ENCODE results near the gene ZNF267.
"Not testable (repeated sequence)": the region's sequence is repeated elsewhere in the genome, so short reads cannot be mapped to it uniquely, and the experiment has no call there.

Gene ZNF267

DNA sequence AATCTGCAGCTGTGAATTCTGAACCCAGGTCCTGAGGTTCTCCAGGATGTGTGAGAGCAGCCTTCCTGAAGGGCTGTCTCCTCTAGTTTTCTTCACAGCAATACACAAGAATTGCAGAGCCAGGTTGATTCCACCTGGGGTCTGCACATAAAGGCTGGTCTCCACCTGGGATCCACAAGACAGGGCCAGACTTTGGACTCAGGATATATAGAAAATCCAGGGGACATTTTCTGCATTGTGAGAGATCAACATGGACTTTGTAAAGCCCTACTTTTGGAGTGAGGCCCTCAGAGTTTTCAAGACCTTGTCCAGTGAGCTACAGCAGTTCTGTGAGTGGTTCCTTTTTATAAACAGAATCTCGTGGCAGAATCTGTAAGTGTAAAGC, 6.3 kb downstream of the ZNF267 start:
- no peak for DNase-seq (ENCODE audit: low read depth in 2 of 2)

DNA sequence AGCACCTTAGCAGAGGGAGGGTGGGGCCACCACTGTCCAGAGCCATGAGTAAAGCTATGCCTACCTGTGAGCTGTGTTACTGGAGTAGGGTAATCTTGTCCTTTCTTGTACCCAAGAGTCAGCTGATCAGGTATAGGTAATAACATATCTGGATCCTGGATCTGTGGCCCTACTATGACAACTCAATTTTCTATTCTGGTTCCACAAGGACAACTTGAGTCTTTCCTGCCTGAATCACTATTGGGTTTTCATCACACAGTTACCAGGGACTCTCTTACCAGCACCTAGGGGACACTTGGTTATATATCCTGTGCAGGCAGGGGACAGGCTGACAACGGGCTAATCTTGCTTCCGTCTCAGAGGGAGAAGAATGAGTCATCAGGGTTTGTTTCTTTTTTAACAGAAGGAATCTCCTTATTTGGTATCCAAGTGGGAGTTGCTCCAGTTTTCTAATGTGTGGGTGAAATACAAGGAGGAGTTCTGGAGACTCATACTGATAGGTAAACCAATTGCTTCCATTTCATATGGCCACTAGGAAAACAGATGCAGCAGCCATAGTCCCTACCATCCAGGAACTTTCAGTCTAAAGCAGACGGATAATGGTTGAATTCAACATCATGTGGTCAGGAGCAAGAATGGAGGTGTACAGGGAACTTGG, 6.8 kb downstream of the ZNF267 start:
- DNase-seq (ENCODE audit: low read depth in 2 of 2): peak in 1 of 2 donors; percentile 23

DNA sequence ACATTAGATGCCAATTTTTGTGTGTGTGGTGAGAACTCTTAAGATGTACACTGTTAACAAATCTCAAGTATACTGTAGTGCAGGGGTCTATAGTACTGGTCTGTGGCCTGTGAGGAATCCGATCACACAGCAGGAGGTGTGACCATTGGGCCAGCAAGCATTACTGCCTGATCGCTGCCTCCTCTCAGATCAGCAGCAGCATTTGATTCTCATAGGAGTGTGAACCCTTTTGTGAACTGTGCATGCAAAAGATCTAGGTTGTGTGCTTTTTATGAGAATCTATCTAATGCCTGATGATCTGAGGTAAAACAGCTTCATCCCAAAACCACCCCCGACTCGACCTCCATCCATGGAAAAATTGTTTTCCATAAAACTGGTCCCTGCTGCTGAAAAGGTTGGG, 12.6 kb downstream of the ZNF267 start:
- no peak for DNase-seq (ENCODE audit: low read depth in 2 of 2)

DNA sequence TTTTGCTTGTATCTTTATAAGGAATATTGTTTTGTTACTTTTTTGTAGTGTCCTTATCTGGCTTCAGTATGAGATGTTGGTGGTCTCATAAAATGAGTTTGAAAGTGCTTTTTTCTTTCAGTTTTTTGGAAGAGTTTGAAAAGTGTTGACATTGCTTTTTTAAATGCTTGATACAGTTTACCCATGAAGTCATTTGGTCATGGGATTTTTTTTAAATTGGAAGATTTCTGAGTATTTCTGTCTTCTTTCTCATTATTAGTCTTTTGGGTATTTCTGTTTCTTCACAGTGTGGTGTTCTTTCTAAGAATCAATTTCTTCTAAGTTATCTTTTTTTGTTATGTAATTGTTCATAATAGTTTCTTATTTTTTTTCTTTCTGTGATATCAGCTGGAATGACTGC, 15.1 kb downstream of the ZNF267 start:
- DNase-seq (ENCODE audit: low read depth in 2 of 2): no peak

DNA sequence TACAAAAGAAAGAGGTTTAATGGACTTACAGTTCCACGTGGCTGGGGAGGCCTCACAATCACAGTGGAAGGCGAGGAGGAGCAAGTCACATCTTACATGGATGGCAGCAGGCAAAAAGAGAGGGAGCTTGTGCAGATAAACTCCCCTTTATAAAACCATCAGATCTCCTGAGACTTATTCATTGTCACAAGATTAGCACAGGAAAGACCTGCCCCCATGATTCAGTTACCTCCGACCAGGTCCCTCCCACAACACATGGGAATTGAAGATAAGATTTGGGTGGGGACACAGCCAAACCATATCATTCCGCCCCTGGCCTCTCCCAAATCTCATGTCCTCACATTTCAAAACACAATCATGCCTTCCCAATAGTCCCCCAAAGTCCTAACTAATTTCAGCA, 18.5 kb downstream of the ZNF267 start:
- DNase-seq (ENCODE audit: low read depth in 2 of 2): not testable (repeated sequence)

DNA sequence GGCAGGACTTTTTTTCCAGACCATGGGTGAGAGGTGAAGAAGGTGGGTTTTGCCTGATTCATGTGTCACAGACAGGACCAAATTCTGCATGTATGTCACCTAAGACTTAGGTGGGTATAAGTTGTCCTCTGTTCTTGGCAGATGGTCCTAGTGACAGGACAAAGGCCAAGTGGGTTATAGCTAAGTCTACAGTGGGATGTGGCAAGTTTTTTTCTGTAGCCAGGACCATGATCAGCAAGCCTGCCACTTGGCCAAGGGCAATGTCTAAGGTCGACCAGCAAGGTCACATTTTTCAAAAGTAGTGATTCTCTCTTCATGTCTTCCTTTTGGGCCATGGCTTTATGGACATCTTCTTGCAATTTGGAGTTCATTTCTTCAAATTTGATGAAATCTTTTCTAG, 20.2 kb downstream of the ZNF267 start:
- no peak for DNase-seq (ENCODE audit: low read depth in 2 of 2)

DNA sequence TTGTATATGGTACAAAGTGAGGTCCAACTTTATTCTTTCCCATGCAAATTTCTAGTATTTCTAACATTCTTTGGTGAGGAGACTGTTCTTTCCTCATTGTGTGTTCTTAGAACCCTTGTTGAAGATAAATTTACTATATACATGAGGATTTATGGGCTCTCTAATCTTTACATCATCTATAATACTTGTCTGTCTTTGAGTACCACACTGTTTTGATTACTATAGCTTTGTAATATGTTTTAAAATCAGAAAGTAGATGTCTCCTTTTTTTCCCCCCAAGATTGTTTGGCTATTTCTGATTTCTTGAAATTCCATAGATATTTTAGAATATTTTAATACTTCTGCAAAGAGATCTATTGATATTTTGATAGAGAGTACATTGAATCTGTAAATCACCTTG, 23.7 kb downstream of the ZNF267 start:
- no peak for DNase-seq (ENCODE audit: low read depth in 2 of 2)

DNA sequence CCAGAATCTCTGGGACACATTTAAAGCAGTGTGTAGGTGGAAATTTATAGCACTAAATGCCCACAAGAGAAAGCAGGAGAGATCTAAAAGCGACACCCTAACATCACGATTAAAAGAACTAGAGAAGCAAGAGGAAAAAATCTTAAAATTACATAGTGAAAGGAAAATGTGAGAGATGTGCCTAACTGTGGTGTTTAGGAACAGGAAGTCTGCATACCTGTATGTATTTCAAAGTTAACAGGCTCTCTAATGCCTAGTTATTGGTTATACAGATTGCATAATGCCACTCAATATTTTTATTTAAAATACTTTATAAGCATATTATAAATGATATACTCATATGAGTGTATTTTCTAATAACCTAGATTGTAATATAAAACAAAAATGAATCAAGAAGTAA, 25.9 kb downstream of the ZNF267 start:
- no peak for DNase-seq (ENCODE audit: low read depth in 2 of 2)

DNA sequence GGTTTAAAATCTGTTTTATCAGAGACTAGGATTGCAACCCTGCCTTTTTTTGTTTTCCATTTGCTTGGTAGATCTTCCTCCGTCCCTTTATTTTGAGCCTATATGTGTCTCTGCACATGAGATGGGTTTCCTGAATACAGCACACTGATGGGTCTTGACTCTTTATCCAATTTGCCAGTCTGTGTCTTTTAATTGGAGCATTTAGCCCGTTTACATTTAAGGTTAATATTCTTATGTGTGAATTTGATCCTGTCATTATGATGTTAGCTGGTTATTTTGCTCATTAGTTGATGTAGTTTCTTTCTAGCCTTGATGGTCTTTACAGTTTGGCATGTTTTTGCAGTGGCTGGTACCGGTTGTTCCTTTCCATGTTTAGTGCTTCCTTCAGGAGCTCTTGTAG, 31.0 kb downstream of the ZNF267 start:
- not testable (repeated sequence) for DNase-seq (ENCODE audit: low read depth in 2 of 2)

DNA sequence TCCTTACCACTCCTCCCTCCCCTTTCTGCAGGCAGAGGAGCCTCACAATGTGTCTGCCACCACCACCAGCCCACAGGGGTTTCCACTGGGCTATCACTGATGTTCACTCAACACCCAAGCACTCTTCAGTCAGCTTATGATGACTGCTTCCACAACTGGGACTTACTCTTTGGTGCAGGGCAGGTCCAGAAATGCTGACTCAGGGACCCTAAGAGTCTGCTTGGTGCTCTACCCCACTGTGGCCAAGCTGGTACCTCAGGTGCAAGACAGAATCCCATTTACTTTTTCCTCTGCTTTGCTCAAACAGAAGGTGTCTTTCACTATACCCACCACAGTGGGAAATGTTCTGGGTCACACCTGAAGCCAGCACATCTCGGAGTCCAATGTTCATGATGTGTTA, 40.1 kb downstream of the ZNF267 start:
- DNase-seq (ENCODE audit: low read depth in 2 of 2): no peak

DNA sequence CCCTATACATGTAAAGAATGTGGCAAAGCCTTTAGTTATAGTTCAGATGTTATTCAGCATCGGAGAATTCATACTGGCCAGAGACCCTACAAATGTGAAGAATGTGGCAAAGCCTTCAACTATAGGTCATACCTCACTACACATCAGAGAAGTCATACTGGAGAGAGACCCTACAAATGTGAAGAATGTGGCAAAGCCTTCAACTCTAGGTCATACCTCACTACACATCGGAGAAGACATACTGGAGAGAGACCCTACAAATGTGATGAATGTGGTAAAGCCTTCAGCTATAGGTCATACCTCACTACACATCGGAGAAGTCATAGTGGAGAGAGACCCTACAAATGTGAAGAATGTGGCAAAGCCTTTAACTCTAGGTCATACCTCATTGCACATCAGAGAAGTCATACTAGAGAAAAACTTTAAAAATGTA, 42.5 kb downstream of the ZNF267 start:
- no peak for DNase-seq (ENCODE audit: low read depth in 2 of 2)

DNA sequence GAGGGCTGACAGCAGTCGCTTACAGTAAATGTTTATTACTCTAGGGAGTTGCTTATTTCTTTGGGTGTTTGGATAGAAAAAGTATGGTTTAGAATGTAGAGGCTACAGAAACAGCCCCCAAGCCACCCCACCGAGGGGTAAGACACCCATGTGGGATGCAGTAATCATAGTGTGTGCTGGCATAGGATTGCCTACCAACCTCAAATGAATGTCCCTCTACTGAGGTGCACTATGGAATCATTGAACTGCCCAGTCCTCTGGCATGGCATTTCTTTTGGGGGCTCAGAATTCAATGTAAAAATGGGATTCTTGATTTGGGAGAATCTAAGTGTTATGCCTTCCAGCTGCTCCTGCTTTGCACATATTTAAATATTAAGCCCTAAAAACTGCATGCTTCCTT, 46.8 kb downstream of the ZNF267 start:
- DNase-seq (ENCODE audit: low read depth in 2 of 2): no peak

DNA sequence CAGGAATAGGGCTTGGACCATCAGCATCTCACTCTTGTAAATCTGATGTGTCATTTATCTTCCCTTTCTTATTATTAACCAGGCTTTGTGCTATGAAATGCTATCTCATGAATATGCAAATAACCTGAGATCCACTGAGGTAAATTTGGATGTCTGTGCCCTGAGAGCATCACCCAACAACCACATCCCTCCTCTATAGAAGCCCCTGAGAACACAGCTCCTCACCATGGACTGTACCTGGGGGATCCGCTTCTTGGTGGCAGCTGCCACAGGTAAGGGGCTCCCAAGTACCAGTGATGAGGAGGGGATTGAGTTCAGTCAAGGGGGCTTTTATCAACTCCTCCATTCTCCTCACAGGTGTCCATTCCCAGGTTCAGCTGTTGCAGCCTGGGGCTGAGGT, 78.2 kb downstream of the ZNF267 start:
- DNase-seq (ENCODE audit: low read depth in 2 of 2): not testable (repeated sequence)

DNA sequence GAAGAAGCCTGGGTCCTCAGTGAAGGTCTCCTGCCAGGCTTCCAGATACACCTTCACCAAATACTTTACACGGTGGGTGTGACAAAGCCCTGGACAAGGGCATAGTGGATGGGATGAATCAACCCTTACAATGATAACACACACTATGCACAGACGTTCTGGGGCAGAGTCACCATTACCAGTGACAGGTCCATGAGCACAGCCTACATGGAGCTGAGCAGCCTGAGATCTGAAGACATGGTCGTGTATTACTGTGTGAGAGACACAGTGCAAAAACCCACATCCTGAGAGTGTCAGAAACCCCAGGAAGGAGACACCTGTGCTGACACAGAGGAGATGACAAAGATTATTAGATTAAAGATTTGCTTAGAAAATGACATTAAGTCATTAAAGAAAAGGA, 78.6 kb downstream of the ZNF267 start:
- not testable (repeated sequence) for DNase-seq (ENCODE audit: low read depth in 2 of 2)

DNA sequence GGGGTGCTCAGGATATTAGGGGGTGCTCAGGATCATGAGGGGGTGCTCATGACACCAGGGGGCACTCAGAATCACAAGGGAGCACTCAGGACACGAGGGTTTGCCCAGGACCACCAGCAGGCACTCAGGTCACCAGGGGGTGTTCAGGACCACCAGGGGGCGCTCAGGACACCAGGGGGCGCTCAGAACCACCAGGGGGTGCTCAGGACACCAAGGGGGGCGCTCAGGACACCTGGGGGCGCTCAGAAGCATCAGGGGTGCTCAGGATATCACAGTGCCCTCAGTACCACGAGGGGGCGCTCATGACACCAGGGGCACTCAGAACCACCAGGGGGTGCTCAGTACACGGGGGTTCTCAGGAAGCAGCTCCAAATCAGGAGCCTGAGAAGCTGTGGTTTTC, 82.6 kb downstream of the ZNF267 start:
- DNase-seq (ENCODE audit: low read depth in 2 of 2): not testable (repeated sequence)

DNA sequence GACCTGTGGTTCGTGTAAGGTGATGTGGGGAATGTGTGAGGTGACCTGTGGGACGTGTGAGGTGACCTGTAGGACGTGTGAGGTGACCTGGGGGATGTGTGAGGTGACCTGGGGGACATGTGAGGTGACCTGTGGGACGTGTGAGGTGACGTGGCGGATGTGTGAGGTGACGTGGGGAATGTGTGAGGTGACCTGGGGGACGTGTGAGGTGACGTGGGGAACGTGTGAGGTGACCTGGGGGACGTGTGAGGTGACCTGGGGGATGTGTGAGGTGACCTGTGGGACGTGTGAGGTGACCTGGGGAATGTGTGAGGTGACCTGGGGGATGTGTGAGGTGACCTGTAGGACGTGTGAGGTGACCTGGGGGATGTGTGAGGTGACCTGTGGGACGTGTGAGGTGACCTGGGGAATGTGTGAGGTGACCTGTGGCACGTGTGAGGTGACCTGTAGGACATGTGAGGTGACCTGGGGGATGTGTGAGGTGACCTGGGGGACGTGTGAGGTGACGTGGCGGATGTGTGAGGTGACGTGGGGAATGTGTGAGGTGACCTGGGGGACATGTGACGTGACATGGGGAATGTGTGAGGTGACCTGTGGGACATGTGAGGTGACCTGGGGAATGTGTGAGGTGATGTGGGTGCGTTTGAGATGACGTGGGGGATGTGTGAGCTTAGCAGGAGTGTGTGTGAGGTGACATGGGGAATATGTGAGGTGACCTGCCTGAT, 86.7 kb downstream of the ZNF267 start:
- DNase-seq (ENCODE audit: low read depth in 2 of 2): not testable (repeated sequence)
